GDM1 (cell line): ENCODE data around the gene TUBB3.
"Not testable (repeated sequence)": the region's sequence is repeated elsewhere in the genome, so short reads cannot be mapped to it uniquely, and the experiment has no call there.

ENCODE experiments used
- DNase-seq: peaks from one replicate; lab custom pipeline; 2025; lab: John Stamatoyannopoulos, UW

The TUBB3 gene

DNA sequence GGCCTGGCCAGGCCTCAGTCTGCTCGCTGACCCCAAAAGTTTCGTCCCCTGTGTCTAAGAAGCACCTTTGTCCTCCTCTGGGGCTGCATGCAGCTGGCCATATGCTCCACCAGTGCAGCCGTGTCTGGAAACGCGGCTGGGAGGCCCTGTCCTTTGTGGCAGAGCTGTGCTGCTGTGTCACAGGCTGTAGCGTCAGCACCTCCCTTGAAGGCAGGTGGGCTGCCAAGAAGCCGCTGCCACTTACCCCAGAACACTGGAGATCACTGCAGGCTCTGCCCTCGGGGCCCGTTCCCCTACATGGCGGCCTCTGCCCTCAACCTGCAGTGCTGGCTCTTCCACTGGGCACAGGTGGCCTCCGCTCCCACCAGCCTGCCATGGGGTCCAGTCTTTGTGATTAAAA is 20.2 kb upstream of the TUBB3 start:
- DNase-seq = no peak

DNA sequence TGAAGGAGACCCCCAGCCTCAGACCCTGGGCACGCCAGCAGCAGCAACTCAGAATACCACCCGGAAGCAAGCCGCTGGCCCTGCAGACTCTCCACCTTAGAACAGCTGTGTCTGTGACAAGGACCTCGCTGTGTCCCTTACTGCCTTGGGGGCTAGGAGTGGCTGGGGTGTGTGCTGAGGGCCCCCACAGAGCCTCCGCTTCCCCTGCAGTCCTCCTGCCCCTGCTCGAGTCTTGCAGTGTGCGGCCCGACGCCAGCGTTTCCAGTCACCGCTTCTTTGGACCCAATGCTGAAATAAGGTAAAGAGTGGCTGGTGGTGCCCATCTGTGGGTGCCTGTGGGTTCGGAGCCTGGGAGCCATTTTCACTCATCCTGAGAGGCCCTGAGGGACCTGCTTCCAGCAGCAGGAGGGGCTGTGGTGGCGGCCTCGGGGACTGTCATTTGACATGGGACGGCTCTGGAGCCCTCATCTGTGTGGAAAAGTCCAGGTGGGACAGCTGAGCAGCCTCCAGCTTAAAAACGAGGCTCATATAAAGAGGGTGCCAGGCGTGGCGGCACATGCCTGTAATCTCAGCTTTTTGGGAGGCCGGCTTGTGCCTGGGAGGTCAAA is 19.1 kb upstream of the TUBB3 start:
- DNase-seq = no peak

DNA sequence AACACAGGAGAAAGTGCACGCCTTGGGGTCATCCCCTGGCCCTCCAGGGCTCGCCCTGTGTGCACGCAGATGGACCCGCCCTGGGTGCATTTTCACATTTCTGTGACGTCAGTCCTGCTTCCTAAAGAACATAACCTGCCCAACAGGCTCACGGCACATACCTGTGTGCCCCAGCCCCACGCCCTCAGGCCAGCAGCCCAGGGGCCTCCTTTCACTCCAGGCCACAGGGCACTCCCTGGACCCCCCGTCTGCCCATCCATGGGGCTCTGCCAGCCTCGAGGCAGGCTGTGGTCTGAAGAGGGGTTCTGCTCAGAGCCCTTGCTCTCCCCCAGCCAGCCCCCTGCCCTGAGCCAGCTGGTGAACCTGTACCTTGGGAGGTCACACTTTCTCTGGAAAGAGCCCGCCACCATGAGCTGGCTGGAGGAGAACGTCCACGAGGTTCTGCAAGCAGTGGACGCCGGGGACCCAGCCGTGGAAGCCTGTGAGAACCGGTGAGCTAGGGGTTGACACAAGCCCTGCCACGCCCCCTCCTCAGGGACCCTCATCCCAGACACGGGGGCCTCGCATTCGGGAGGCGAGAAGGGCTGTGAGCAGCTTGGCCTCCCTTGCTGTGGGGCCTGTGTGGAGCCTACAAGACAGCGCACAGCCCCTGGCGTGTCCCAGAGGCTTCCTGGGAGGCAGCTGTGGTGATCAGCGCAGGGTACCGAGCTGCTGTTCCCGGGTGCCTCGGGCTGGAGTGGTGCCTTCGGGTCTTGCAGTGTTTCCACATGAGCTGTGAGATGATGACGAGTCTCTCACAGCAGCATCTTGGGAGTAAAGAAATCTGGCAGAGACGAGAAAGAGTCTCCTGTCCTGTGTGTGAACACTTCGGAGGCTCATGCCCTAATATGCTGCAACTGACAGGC is 18.3 kb upstream of the TUBB3 start:
- no peak for DNase-seq

DNA sequence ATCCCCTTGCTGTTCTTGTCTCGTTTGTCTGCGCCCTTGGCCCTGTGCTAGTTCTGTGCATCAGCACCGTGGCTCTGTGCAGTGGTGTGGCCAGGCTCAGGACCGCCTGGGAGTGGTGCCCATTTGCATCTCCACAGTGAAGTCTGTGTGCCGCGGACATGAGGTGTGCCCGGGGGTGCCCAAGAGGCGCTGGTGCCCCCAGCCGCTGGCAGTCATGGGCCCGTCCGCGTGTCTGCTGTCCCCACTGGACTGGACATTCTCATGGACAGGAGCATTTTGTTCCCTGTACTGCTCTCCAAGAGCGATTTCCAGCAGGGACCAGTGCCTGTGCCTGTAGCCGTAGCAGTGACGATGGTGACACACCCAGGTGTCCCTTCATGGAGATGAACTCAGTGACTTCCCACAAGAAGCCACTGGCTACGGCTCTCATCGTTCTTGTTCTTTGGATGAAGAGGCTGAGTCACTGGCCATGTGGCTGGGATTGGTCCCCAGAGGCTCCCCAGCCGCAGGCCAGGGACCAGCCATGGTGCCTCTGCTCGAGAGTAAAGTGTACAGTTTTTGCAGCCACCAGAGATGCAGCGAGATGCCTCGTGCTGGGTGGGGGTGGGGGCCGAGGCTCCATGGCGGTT is 17.5 kb upstream of the TUBB3 start:
- DNase-seq = no peak

DNA sequence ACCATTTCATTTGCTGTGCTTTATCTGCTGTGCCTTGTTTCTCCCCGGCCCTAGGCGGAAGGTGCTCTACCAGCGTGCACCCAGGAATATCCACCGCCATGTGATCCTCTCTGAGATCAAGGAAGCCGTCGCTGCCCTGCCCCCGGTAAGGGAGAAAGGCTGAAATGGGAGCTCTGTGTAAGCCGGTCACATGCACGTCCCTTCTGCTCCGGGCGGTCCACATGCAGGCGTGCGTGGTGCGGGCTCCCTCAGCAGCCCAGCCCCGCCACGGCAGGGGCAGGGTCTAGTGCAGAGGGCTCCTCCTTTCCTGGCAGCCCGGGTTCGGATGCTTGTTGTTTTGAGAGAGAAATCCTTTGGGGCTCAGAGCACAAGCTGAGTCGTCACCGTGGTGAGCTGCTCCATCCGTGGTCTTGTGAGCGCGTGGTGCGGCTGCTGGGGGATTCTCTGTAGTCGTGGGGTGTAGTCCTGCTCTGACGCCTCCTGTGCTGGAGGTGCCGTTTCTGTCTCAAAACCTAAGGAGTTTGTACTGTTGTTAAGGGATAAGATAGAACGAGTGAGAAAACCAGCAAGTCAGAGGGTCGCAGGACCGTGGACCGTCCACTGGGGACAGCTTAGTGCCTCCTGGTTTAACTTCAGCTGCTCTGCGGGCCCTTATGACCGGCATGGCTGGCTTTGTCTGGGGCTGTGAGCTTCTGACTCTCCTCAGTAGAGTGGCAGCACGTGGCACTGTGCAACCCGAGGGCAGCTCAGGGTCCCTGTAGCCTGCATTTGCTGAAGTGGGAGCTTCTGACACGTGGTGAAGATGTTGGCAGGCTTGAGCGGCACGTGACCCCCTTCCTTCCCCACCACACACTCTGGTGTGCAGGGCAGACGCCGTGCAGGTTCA is 16.8 kb upstream of the TUBB3 start:
- no peak for DNase-seq

DNA sequence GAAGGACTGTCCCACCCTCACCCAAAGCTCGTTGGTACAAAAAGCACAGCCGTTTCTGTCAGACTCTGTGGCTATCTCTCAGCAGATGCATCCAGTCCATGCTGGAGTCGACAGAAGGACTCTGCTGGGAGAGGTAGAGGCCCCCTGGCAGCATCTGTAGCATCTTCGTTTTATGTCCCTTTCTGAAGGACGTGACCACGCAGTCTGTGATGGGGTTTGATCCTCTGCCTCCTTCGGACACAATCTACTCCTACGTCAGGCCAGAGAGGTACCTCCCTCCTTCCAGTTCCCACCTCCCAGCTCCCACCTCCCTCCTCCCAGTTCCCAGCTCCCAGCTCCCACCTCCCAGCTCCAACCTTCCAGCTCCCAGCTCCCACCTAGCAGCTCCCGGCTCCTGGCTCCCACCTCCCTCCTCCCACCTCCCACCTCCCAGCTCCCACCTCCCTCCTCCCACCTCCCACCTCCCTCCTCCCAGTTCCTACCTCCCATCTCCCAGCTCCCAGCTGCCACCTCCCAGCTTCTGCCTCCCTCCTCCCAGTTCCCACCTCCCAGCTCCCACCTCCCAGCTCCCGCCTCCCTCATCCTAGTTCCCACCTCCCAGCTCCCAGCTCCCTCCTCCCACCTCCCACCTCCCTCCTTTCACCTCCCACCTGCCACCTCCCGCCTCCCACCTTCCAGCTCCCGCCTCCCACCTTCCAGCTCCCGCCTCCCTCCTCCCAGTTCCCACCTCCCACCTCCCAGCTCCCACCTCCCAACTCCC is 15.9 kb upstream of the TUBB3 start:
- DNase-seq = no peak

DNA sequence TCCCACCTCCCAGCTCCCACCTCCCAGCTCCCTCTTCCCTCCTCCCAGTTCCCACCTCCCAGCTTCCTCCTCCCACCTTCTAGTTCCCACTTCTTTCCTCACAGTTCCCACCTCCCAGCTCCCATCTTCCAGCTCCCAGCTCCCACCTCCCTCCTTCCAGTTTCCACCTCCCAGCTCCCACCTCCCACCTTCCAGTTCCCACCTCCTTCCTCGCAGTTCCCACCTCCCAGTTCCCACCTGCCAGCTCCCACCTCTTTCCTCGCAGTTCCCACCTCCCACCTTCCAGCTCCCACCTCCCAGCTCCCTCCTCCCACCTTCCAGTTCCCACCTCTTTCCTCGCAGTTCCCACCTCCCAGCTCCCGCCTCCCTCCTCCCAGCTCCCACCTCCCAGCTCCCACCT is 14.9 kb upstream of the TUBB3 start:
- no peak for DNase-seq

DNA sequence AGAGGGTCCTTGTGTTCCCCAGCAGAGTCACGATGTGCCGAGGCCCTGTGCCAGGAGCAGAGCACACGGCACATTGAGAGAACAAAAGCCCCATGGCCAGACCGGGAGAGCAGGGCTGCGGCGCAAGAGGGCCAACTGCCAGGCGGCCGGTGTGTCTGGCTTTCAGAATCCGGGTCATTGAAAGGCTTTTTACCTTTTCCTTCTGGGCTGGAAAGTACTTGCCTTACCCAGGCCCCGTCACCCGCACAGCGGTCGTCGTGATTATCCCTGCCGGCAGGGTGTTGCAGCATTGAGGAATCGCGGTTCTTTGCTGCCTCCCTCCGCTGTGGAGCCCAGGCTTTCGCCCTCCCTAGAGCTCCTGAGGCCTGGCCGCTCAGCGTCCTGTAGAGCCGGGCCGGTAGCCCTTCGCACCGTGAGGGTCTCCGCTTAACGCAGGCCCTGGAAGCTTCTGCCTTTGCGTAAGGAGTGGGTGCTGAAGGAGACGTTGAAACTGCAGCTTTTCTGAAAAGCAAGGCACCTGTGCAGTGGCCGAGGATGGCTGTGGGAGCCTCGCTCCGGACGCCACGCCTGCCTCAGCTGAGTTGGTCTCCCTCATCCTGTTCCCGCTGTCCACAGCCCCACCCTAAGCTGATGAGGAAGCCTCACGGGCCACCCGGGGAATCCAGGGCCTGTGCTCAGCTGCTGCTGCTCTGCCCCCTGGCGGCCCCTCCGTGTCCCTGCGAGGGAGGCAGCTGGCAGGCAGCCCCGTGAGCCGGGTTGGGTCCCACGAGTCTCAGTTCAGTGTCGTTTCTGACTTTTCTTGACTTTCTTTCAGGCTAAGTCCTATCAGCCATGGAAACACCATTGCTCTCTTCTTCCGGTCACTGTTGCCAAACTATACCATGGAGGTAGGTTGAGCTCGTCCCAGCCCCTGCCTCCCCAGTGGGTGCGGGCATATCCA is 13.1 kb upstream of the TUBB3 start:
- DNase-seq = no peak

DNA sequence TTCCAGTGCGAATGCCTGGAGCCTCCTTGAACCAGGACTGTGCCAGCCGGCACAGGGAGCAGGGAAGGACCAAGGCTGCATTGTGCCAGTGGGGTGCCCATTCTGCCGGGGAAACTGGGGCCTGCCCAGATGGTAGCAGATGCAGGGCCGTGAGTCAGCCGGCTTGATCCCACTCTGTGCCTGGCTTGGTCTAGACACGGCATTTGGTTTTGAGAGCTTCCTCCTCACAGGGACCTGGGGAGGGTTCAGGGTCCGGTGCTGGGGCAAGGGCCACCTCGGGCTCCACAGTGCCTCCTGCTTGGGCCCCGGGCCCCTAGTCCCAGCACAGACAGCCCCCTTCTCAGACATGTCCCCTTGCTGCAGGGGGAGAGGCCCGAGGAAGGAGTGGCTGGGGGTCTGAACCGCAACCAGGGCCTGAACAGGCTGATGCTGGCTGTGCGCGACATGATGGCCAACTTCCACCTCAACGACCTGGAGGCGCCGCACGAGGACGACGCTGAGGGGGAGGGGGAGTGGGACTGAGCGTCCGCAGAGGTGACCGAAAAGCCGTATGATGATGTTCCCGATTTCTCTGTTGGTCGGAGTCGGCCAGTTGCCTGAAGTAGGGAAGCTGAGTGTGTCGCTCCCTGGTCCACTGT is 12.3 kb upstream of the TUBB3 start:
- DNase-seq = no peak

DNA sequence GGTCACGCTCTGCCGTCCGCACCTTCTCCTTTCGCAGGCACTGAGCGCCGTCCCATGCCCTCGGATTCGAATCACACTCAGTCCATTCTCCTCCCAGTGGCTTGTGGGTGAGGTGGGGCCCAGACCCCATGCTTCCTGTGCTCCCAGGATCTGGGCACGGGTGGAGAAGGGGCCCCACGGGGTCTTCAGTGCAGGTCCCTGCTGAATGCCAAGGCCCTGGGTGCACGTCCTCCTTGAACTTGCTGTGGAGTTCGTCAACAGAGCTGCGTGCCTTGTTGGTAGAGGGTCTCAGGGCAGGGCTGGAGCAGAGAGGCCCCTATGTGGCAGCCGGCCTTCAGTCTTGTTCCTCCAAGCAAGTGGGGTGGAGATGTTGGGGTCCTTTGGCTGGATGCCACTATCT is 11.8 kb upstream of the TUBB3 start:
- no peak for DNase-seq

DNA sequence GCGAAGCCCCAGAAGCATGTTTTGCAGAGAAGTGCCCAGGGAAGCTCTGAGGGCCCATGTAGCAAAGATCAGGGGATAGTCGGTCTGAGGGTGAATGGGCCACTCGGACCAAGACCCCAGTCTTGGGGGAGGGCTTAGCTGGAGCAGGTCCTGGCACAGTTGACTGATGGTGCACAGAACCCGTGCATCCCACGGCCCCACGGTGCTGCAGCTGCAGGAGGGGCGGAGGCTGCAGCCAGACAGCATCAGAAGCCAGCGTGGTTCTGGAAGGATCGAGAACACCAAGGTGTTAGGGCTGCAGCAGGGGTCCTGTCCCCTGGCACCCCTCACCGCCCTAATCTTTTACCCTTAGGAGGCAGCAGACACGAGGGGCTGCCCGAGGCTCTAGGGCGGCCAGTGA is 11.0 kb upstream of the TUBB3 start:
- no peak for DNase-seq

DNA sequence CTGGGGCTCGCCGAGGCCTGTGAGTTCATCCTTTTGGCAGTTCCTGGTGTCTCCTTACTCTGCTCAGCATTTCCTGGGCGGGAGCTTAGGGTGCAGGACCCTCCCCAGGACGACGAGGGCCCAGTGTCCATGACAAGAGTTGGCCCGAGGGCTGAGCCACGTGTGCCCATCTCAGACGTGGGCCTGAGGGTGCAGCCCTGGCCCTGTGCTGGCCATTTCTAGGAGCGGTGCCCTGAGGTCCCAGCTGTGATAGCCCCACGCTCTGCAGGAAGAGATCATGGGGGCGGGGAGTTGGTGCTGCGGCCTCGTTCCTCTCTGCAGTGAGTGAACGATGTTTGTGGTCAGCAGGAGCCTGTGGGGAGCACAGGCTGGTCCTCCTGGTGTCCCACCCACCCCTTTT is 10.5 kb upstream of the TUBB3 start:
- DNase-seq = no peak

DNA sequence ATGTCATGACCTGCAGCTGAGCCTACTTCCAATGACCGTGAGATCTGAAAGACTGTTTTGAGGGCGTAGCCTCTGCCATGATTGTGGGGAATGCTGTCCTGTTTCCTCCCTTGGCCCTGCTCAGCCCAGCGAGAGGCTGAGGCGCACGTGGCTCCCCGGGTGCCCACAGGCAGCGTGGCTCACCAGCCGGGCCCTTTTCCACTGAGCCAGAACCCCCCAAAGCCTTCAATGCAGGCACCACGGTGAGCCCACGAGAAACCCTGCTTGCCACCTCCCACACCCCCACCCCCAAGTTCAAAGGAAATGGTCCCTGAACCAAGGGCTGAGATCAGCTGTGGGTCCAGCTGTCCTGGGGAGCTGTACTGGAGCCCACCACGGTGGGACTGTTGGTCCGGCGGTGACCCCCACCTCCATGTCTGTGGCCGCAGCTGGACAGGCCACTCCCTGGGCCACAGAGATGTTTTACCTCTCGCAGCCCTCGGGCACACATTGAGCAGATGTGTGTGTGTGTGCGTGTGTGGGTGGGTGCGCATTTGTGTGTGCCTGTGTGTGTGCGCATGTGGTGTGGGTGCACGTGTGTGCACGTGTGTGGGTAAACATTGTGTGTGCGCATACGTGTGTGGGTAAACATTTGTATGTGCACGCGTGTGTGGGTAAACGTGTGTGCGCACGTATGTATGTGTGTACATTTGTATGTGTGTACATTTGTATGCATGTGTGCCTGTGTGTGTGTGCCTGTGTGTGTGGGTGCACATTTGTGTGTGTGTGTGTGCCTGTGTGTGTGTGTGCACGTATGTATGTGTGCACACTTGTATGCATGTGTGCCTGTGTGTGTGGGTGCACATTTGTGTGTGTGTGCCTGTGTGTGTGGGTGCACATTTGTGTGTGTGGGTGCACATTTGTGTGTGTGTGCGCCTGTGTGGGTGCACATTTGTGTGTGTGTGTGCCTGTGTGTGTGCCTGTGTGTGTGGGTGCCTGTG is 9.4 kb upstream of the TUBB3 start:
- DNase-seq = no peak

DNA sequence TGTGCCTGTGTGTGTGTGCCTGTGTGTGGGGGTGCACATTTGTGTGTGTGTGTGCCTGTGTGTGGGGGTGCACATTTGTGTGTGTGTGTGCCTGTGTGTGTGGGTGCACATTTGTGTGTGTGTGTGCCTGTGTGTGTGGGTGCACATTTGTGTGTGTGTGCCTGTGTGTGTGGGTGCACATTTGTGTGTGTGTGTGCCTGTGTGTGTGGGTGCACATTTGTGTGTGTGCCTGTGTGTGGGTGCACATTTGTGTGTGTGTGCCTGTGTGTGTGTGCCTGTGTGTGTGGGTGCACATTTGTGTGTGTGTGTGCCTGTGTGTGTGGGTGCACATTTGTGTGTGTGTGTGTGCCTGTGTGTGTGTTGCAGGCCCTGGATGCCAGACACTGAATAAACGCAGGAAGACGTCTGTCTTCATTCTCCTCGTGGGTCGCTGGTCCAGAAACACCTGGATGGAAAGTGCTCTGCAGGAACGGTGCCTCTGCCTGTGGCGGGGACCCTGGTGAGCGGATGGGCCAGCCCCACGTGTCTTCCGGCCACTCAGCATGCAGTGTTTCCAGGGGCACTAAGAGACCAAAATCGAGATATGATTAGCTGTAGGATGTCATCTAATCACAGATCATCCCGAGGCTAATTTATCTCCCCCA is 8.4 kb upstream of the TUBB3 start:
- DNase-seq = not testable (repeated sequence)

DNA sequence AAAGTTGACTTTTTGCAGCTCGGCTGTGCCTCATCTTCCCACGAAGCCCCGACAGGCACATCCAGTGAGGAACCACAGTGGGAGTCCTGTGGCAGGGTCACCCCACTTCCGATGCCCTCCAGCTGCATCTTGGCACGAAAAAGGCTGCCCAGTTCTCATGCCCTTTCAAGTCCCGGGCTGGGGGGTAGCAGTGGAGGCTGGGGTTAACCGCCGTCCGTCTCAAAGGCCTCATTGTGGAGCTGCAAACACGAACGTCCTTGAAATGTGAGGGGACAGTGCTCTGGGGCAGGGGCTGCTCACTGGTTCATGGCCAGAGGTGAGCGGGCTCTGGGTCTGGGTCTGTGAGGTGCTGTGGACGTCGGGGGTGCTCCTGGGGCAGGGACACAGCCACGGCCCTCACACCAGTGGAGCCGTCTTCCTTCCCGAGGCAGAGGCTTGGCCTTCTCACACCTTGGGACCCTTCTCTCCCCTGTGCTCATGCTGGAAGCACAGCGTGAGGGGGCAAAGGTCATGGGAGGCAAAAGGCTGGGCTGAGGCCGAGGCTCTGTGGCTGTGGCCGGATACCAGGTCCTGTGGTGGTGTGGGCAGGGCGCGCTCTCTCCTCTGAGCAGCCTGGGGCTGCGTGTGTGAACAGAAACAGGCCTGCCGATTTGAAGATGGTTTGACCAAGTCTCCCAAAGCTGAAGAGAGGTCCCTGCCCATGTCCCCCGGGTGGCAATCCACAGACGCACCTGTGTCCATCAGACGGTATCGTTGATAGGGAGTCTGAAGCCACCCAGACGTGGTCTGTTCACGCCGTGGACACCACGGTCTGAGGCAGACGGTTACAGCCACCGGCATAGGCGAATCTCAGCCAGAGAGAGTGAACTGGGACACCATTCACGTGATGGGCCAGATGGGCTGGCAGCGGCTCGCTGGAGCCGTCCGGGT is 7.6 kb upstream of the TUBB3 start:
- no peak for DNase-seq

DNA sequence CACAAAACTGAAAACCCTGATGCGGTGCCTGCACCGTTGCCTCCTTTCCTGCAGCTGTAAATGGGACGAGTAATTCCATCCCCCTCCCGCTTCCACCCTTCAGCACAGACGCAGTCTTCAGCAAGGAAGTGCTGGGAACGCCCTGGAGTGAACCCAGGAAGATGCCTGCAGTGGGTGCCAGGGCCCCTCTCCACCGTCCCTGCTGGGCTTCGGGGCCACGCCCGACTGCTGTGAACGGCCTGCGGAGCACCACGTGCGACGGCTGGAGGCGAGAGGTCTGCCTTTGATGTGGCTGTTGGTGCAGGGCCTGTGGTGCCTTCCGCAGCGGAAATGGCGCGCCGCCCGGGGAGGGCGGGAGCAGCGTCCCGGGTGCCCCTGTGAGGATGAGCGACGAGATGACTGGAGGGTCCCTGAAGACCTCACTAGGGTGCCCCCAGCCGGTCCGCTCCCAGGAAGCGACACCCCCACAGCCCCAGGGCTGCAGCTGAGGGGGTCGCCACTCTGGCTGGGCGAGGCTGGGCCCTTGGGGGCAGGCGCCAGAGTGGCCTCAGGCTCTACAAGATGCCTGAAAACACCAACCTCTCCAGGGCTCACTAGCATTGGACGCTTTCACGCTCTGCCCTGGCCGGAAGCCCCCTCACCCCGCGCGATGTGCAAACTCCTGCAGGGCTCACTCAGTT is 5.2 kb upstream of the TUBB3 start:
- peak; percentile 39 for DNase-seq
